ENCODE data around the gene MYRIP. TPM values are rescaled to one million over a fixed set of nuclear protein-coding genes. Genes with fewer than 3 reads are reported as not detected.
"Not testable (repeated sequence)": the region's sequence is repeated elsewhere in the genome, so short reads cannot be mapped to it uniquely, and the experiment has no call there.

Gene MYRIP
- total and polyA plus RNA-seq, 2 experiments from 2014 or later: 0.36 to 0.60 TPM

GRCh38 chr3:40083066-40083465, 273.7 kb downstream of the MYRIP start:
- Histone ChIP-seq H3K36me3 (no peaks in the 10 kb centered on the region), H3K4me1 (ENCODE audit: low read depth) (no peaks in the 10 kb centered on the region), H3K27me3 (no peaks in the 10 kb centered on the region), H3K9me3 (ENCODE audit: low read depth) (no peaks in the 10 kb centered on the region), H3K4me3 (no peak overlapping the region), H3K27ac (no peak overlapping the region)
- TF ChIP-seq CTCF (IDR thresholded peaks at IDR 0.05; ENCODE audit: low read depth, low read length): no peak
- DNase-seq (ENCODE audit: low read depth in 1 of 2, low spot score in 1 of 2): no peak

GRCh38 chr3:40084424-40084823, 275.0 kb downstream of the MYRIP start:
- not testable (repeated sequence) for H3K27ac ChIP-seq; H3K27me3 ChIP-seq; DNase-seq (ENCODE audit: low read depth in 1 of 2, low spot score in 1 of 2); H3K4me1 ChIP-seq (ENCODE audit: low read depth); H3K9me3 ChIP-seq (ENCODE audit: low read depth); H3K36me3 ChIP-seq; H3K4me3 ChIP-seq

GRCh38 chr3:40086890-40087883, 277.8 kb downstream of the MYRIP start:
- H3K27me3 ChIP-seq: no peaks in the 10 kb centered on the region

DNA sequence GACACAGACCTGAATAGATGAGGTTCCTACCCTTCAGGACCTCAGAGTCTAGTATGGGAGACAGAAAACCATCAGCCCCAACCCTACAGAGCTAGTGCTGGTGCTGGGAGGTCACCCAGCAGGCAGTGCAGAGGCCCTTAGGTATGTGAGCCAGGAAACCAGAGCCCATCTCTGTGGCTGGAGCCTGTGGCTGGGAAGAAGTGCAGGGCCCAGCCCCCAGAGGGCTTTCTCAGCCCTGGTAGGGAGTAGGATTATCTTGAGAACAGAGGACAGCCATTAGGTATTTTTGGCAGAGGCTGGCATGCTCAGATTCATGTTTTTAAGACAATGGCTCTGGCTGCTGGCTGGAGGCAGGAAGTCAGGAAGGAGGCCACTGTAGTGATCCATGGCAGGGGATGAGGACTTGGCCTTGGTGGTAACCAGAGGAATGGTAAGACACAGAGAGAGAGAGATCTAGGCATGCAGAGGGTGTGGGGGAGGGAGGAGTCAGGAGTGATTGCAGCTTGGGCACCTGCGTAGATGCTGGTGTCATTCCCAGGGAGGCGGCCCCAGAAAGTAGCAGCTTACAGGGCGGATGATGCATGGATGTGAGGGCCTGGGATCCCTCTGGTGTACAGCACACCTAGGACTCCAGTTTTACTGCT, 279.2 kb downstream of the MYRIP start:
- no peaks in the 10 kb centered on the region for H3K27me3 ChIP-seq
- DNase-seq (ENCODE audit: low read depth in 1 of 2, low spot score in 1 of 2): no peak
- no peak for TF ChIP-seq CTCF (IDR thresholded peaks at IDR 0.05; ENCODE audit: low read depth, low read length)

More at GRCh38 chr3:40086890-40087883, 277.8 kb downstream of the MYRIP start:
- Histone ChIP-seq H3K27ac (no peak overlapping the region), H3K4me1 (ENCODE audit: low read depth) (no peaks in the 10 kb centered on the region), H3K9me3 (ENCODE audit: low read depth) (no peaks in the 10 kb centered on the region), H3K36me3 (no peaks in the 10 kb centered on the region), H3K4me3 (no peak overlapping the region)
- no peak for TF ChIP-seq CTCF (IDR thresholded peaks at IDR 0.05; ENCODE audit: low read depth, low read length)
- DNase-seq (ENCODE audit: low read depth in 1 of 2, low spot score in 1 of 2): peak in 1 of 2 donors; percentile 9

DNA sequence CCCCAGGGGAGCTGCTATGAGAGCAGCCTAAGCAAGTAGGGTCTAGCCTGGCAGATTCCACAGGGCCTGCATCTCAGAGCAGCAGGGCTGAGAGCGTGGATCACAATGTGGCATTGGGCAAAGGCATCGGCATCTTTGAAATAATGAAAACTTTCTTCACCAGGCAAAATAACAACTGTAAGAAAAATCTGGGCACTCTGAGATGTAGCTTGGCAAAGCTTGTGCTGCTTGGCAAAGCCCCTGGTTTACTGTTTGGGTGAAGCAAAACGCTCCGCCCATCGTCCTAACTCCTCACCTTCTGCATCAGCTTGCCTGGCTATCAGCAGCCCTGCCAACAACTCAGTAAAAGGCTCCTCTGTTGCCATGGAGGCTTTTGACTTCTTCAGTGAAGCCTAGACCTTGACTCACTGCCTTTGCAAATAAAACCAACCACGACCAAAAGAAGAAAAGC, 287.3 kb downstream of the MYRIP start:
- no peak for DNase-seq (ENCODE audit: low read depth in 1 of 2, low spot score in 1 of 2)
- H3K4me3 ChIP-seq: no peak overlapping the region
- TF ChIP-seq CTCF (IDR thresholded peaks at IDR 0.05; ENCODE audit: low read depth, low read length): no peak
- H3K4me1 ChIP-seq (ENCODE audit: low read depth): no peaks in the 10 kb centered on the region
- H3K36me3 ChIP-seq: no peaks in the 10 kb centered on the region
- no peaks in the 10 kb centered on the region for H3K27me3 ChIP-seq
- no peaks in the 10 kb centered on the region for H3K9me3 ChIP-seq (ENCODE audit: low read depth)
- no peak overlapping the region for H3K27ac ChIP-seq

More for the DNA sequence above, 279.2 kb downstream of the MYRIP start:
- Histone ChIP-seq H3K27ac (no peak overlapping the region), H3K4me3 (no peak overlapping the region), H3K36me3 (no peaks in the 10 kb centered on the region), H3K4me1 (ENCODE audit: low read depth) (no peaks in the 10 kb centered on the region), H3K9me3 (ENCODE audit: low read depth) (no peaks in the 10 kb centered on the region)
